Measurements from ENCODE around the gene DOHH.

The DOHH gene

GRCh38 chr19:3538258-3538929 lies 37.9 kb upstream of the DOHH start:
- no peak for DNase-seq (ENCODE audit: low read depth)
- no peak overlapping the region for H3K4me3 ChIP-seq (ENCODE audit: control insufficient read depth, low read depth, low read length)
- TF ChIP-seq CTCF (conservative IDR thresholded peaks at IDR 0.05; ENCODE audit: control insufficient read depth, insufficient read depth, low read depth, low read length), result no peak

- TF ChIP-seq CTCF (conservative IDR thresholded peaks at IDR 0.05; ENCODE audit: control insufficient read depth, insufficient read depth, low read depth, low read length), result no peak
- H3K4me3 ChIP-seq (ENCODE audit: control insufficient read depth, low read depth, low read length), result no peak overlapping the region
- DNase-seq (ENCODE audit: low read depth), result no peak
Observed at GRCh38 chr19:3537438-3538240, 37.2 kb upstream of the DOHH start.

GRCh38 chr19:3537101-3537437 lies 36.6 kb upstream of the DOHH start:
- no peak for DNase-seq (ENCODE audit: low read depth)
- H3K4me3 ChIP-seq (ENCODE audit: control insufficient read depth, low read depth, low read length), result no peak overlapping the region
- no peak for TF ChIP-seq CTCF (conservative IDR thresholded peaks at IDR 0.05; ENCODE audit: control insufficient read depth, insufficient read depth, low read depth, low read length)

- no peak for DNase-seq (ENCODE audit: low read depth)
- no peak for TF ChIP-seq CTCF (conservative IDR thresholded peaks at IDR 0.05; ENCODE audit: control insufficient read depth, insufficient read depth, low read depth, low read length)
- H3K4me3 ChIP-seq (ENCODE audit: control insufficient read depth, low read depth, low read length), result no peak overlapping the region
Observed at GRCh38 chr19:3536429-3537100, 36.1 kb upstream of the DOHH start.

GRCh38 chr19:3535981-3536380 lies 35.5 kb upstream of the DOHH start:
- DNase-seq (ENCODE audit: low read depth), result no peak
- TF ChIP-seq CTCF (conservative IDR thresholded peaks at IDR 0.05; ENCODE audit: control insufficient read depth, insufficient read depth, low read depth, low read length), result no peak
- no peak overlapping the region for H3K4me3 ChIP-seq (ENCODE audit: control insufficient read depth, low read depth, low read length)

- no peak overlapping the region for H3K4me3 ChIP-seq (ENCODE audit: control insufficient read depth, low read depth, low read length)
- DNase-seq (ENCODE audit: low read depth), result no peak
- TF ChIP-seq CTCF (conservative IDR thresholded peaks at IDR 0.05; ENCODE audit: control insufficient read depth, insufficient read depth, low read depth, low read length), result no peak
Observed at GRCh38 chr19:3535563-3535965, 35.1 kb upstream of the DOHH start.
